Measurements from ENCODE around the gene PMEPA1.

Gene PMEPA1

GRCh38 chr20:57680131-57680716 is 29.6 kb downstream of the PMEPA1 start:
- no peak for DNase-seq

GRCh38 chr20:57679113-57679512 is 30.7 kb downstream of the PMEPA1 start:
- DNase-seq, result no peak

- DNase-seq, result peak in 19 of 56 donors; percentile 10 to 56 (median 27)
These were observed 31.5 kb downstream of the PMEPA1 start for GRCh38 chr20:57678340-57678739.

- no peak for DNase-seq
These were observed 32.2 kb downstream of the PMEPA1 start for GRCh38 chr20:57677584-57677982.

- DNase-seq, result peak in 2 of 56 donors; percentile 11 to 19
These were observed 32.9 kb downstream of the PMEPA1 start for GRCh38 chr20:57676589-57677583.

- no peak for DNase-seq
These were observed 34.0 kb downstream of the PMEPA1 start for GRCh38 chr20:57675773-57676172.

GRCh38 chr20:57672953-57673575 is 36.8 kb downstream of the PMEPA1 start:
- DNase-seq, result no peak

GRCh38 chr20:57672164-57672563 is 37.7 kb downstream of the PMEPA1 start:
- DNase-seq, result peak in 24 of 56 donors; percentile 12 to 63 (median 35)

GRCh38 chr20:57671662-57672061 is 38.2 kb downstream of the PMEPA1 start:
- no peak for DNase-seq

- DNase-seq, result no peak
These were observed 38.8 kb downstream of the PMEPA1 start for GRCh38 chr20:57671072-57671391.

- no peak for DNase-seq
These were observed 39.3 kb downstream of the PMEPA1 start for GRCh38 chr20:57670288-57671071.

- DNase-seq, result no peak
These were observed 40.2 kb downstream of the PMEPA1 start for GRCh38 chr20:57669632-57670031.

- DNase-seq, result no peak
These were observed 41.7 kb downstream of the PMEPA1 start for GRCh38 chr20:57667924-57668782.

GRCh38 chr20:57667388-57667787 is 42.4 kb downstream of the PMEPA1 start:
- no peak for DNase-seq

- DNase-seq, result no peak
These were observed 43.0 kb downstream of the PMEPA1 start for GRCh38 chr20:57666834-57667157.

GRCh38 chr20:57666106-57666833 is 43.5 kb downstream of the PMEPA1 start:
- no peak for DNase-seq

GRCh38 chr20:57665589-57665971 is 44.2 kb downstream of the PMEPA1 start:
- DNase-seq, result no peak

GRCh38 chr20:57664924-57665588 is 44.8 kb downstream of the PMEPA1 start:
- no peak for DNase-seq

GRCh38 chr20:57664476-57664875 is 45.3 kb downstream of the PMEPA1 start:
- no peak for DNase-seq

Data from nucleus accumbens (tissue), 56 donors.